Measurements from ENCODE around the gene PPDPF. TPM values are rescaled to one million over a fixed set of nuclear protein-coding genes. Genes with fewer than 3 reads are reported as not detected.

Gene PPDPF
- total RNA-seq, 2 experiments from 2014 or later = 34.9 to 117 TPM

GRCh38 chr20:63567136-63567385 lies 46.5 kb downstream of the PPDPF start:
- CTCF ChIA-PET (ENCODE audit: unreplicated experiment) = interaction anchor here (0.6 kb wide), 1 partner anchor 30 kb away, joined by 3 read pairs; the partner anchor contains the start of gene PTK6
- Histone ChIP-seq H3K36me3 (ENCODE audit: insufficient read depth, low read length) (no peaks in the 10 kb centered on the region), H3K79me2 (ENCODE audit: insufficient read depth, low read depth, low read length) (no peaks in the 10 kb centered on the region), H3K9me3 (ENCODE audit: low read length) (no peaks in the 10 kb centered on the region), H3K27ac (ENCODE audit: low read depth, low read length, poor library complexity, severe bottlenecking) (no peak overlapping the region), H3K4me2 (ENCODE audit: low read length) (no peak overlapping the region), H3K4me3 (ENCODE audit: low read depth, low read length, poor library complexity, severe bottlenecking) (no peak overlapping the region), H3K4me1 (ENCODE audit: insufficient read depth, low read length, poor library complexity, severe bottlenecking) (peaks cover 12% of the 10 kb centered on the region), H2AFZ (ENCODE audit: low read length) (no peak overlapping the region), H3K9me2 (ENCODE audit: insufficient read depth, low read length) (no peaks in the 10 kb centered on the region), H4K20me1 (ENCODE audit: insufficient read depth, low read length) (no peaks in the 10 kb centered on the region)
- no TSS peak for BruUV-seq (replicated peaks)
- peak; percentile 61 for DNase-seq (ENCODE audit: low spot score)
- TF ChIP-seq CTCF (conservative IDR thresholded peaks at IDR 0.05; ENCODE audit: low read length) (peak; percentile 10; the same call in 1 of the 2 replicates), EZH2phosphoT487 (IDR thresholded peaks at IDR 0.05; ENCODE audit: borderline replicate concordance, low read depth, low read length) (no peak)
- POLR2A ChIA-PET = no interaction called here
- intact Hi-C loops (cut with micrococcal nuclease; ENCODE audit: unreplicated experiment) = no loop called here

GRCh38 chr20:63567386-63568169 lies 47.0 kb downstream of the PPDPF start:
- TF ChIP-seq EZH2phosphoT487 (IDR thresholded peaks at IDR 0.05; ENCODE audit: borderline replicate concordance, low read depth, low read length) (no peak), CTCF (conservative IDR thresholded peaks at IDR 0.05; ENCODE audit: low read length) (no peak)
- no peak overlapping the region for H3K27ac ChIP-seq (ENCODE audit: low read depth, low read length, poor library complexity, severe bottlenecking)
- ChIA-PET CTCF (ENCODE audit: unreplicated experiment) (interaction anchor here (0.6 kb wide), 1 partner anchor 30 kb away, joined by 3 read pairs; the partner anchor contains the start of gene PTK6), POLR2A (no interaction called here)
- peak overlapping the region; percentile 18 for H3K4me2 ChIP-seq (ENCODE audit: low read length)
- DNase-seq (ENCODE audit: low spot score) = peak; percentile 30
- H3K4me3 ChIP-seq (ENCODE audit: low read depth, low read length, poor library complexity, severe bottlenecking) = no peak overlapping the region
- no peak overlapping the region for H2AFZ ChIP-seq (ENCODE audit: low read length)
- no peaks in the 10 kb centered on the region for H3K9me2 ChIP-seq (ENCODE audit: insufficient read depth, low read length)
- H4K20me1 ChIP-seq (ENCODE audit: insufficient read depth, low read length) = no peaks in the 10 kb centered on the region
- peaks cover 12% of the 10 kb centered on the region for H3K4me1 ChIP-seq (ENCODE audit: insufficient read depth, low read length, poor library complexity, severe bottlenecking)
- intact Hi-C loops (cut with micrococcal nuclease; ENCODE audit: unreplicated experiment) = no loop called here
- H3K9me3 ChIP-seq (ENCODE audit: low read length) = no peaks in the 10 kb centered on the region
- no peaks in the 10 kb centered on the region for H3K79me2 ChIP-seq (ENCODE audit: insufficient read depth, low read depth, low read length)
- H3K36me3 ChIP-seq (ENCODE audit: insufficient read depth, low read length) = no peaks in the 10 kb centered on the region
- no TSS peak for BruUV-seq (replicated peaks)

Measured in OCI-LY7 (cell line).